Right ventricle myocardium superior (tissue), 1 donor: Measurements from ENCODE around the gene CENPC. TPM values are rescaled to one million over a fixed set of nuclear protein-coding genes. Genes with fewer than 3 reads are reported as not detected.

Experiments used
- ATAC-seq: fragments of 200-7000 bp; cut with Tn5 transposase; one replicate; pipeline ENCODE4 v1.9.1; 2020; ENCODE audit warnings: mild to moderate bottlenecking; ENCODE audit not compliant: poor library complexity
- DNase-seq: peaks from one replicate; pipeline ENCODE4 v3.0.0-alpha.2; 2020
- intact Hi-C: fragments of 100-400 bp; cut with DNase I; formaldehyde crosslinking; loops from one replicate; pipeline ENCODE4 v1.11.2; 2022
- long read RNA-seq: library from polyadenylated mRNA; unstranded; transcript quantifications from one replicate; pipeline ENCODE4 v2.0.0, GENCODE V29; 2021
- total RNA-seq: library from RNA; stranded (reverse); fragmentation: NEBNext Ultra II Directional; extraction: Animal tissue kit (Norgen Biotek cat#: 25700); gene quantifications from one replicate; pipeline ENCODE4 v1.2.1, GENCODE V29; 2021
- donor health status: DM: no; HTN: yes; CAD: no; lungs with severe emphysema.

CENPC gene
- total RNA-seq: 6.9 TPM
- long read RNA-seq, full-length matches to known transcripts: 6 of 9 reads
- long read RNA-seq, partial matches to known transcripts: 2 of 9 reads
- long read RNA-seq, other reads (novel, unspliced or antisense): 1 of 9 reads

DNA sequence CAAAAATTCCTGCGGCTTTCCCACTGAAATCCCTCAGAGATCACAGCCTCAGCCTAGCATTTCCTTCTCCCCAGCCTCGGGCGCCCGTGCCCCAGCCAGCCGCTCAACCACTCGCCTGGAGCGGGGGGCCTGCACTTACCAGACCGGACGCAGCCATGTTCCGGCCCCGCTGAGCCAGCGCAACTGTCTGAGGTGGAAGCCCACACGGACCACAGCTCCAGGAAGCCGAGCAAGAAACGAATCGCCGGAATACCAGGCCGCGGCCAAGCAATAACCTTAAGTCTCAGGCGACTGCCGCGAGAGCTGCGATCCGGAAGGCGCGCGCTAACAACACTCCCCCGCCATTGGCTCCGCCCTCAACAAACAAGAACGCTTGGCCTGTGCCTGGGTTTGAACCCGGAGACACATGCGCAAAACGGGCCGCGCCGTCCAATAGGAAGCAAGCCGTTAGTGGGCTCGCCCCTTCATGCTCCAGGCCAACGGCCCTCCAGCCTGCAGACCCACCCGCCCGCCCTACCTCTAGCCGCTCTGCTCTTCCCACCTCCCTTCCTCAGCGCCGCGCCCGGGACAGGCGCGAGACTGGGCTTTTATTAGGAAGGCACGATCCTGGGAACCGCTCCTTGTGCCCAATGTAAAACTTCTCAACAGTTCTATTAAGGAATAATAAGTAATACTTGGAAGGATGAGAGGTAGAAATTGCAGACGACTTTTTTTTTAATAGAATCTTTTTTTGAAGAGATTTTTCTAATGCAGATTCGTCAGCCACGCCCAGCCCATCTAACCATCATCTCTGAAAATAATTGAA lies at the start of gene CENPC:
TSS of gene CENPC (minus strand) at position 305 of the 805 bp plus-strand sequence. CDS start at position 157, 148 bp downstream.
- ATAC-seq (peak; percentile 100), DNase-seq (peak; percentile 99)
- intact Hi-C loops: loop anchor here (10.0 kb wide), 1 partner anchor 159 kb away; the partner anchor contains the start of gene UBA6

DNA sequence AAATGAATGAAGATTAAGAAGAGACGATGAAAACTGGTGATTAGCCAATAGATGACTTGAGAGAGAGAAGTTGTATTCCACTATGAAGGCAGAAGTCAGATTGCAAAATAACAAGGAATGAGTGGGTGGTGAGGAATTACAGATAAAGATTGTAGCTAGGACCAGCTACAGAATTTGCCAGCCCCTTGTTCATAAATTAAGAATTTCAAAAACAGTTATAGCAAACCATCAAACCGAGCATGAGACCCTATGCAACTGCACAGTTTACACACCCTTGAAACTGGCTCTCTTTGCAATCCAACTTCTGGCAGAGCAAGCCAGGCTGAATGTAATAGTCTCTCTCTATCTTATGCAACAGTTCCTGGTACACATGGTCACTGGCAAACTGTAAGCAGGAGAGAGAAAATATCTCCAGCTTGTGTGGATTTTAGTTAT lies 48.5 kb upstream of the CENPC start:
- ATAC-seq (peak; percentile 85), DNase-seq (no peak)
- intact Hi-C loops: no loop called here

DNA sequence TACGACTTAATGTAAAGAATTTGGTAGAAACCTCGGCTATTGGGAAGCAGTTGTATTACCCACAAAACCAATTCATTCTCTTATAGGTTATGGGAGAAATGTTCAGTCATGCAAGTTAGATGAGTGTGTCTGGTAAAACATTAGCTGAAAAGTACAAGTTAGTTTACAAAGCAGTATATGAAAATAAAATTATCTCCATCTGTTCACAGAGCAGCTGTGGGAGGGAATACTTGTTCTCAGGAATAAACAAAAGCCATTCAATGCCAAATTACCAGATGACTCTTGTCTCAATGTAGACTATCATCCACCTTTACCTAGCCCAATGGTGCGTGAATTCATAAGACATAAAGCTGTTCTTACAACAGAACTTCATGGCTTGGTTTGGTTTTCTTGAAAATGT lies 41.9 kb upstream of the CENPC start:
- intact Hi-C loops: no loop called here
- no peak for ATAC-seq
- DNase-seq: no peak

DNA sequence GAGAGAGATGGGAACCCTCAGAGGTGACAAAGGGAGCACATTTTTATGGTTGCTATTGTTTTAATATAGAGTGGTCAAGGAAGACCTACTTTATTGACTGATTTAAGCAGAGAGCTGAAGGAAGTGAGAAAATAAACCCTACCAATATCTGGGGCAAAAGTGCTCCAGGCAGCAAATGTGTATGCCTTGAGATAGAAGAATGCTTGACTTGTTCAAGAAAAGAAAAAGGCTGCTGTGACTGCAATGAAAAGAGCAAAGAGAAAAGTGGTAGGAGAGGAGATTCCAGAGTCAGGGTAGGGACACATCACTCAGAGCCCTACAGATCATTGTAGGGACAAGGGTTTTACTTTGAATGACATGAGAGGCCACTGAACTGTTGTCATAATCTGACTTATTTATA lies 39.2 kb upstream of the CENPC start:
- no peak for ATAC-seq
- intact Hi-C loops: no loop called here
- DNase-seq: no peak

- intact Hi-C loops: no loop called here
- DNase-seq (no peak), ATAC-seq (no peak)
Observed at GRCh38 chr4:67581913-67582312, 36.6 kb upstream of the CENPC start.

DNA sequence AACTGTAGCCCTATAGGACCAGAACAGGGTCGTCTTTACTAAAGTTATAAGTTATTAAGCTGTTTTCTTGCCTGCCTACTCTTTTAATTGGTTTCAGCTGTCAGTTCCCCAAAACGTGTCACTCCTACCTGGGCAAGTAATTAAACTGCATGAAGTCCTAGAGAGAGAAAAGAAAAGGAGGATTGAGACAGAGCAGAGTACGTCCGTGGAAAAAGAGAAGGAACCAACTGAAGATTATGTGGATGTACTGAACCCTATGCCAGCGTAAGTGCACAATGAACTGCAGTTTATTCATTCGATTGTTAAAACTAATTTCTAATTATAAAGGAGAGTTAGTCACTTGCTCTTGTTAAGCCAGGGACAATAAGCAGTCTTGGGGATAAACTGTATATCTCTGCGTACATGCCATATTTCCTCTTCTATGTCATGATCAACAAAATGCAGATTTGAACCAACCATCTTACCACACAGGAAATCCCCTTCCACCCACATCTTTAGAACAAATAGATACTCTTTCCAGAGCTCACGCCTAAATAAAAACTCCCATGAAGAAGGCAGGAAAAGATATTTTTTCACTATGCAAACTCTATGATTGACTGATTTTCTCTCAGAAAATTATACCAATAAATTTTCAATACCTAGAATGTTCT lies 36.0 kb upstream of the CENPC start:
- no peak for ATAC-seq
- intact Hi-C loops: no loop called here

GRCh38 chr4:67580577-67580976 lies 35.3 kb upstream of the CENPC start:
- intact Hi-C loops: no loop called here
- ATAC-seq: no peak
- DNase-seq: no peak

More for the DNA sequence above, 36.0 kb upstream of the CENPC start:
- DNase-seq: no peak

- ATAC-seq (no peak), DNase-seq (no peak)
- intact Hi-C loops: no loop called here
Observed at GRCh38 chr4:67576538-67576937, 31.2 kb upstream of the CENPC start.

GRCh38 chr4:67576059-67576466 lies 30.8 kb upstream of the CENPC start:
- DNase-seq: no peak
- no peak for ATAC-seq
- intact Hi-C loops: no loop called here

DNA sequence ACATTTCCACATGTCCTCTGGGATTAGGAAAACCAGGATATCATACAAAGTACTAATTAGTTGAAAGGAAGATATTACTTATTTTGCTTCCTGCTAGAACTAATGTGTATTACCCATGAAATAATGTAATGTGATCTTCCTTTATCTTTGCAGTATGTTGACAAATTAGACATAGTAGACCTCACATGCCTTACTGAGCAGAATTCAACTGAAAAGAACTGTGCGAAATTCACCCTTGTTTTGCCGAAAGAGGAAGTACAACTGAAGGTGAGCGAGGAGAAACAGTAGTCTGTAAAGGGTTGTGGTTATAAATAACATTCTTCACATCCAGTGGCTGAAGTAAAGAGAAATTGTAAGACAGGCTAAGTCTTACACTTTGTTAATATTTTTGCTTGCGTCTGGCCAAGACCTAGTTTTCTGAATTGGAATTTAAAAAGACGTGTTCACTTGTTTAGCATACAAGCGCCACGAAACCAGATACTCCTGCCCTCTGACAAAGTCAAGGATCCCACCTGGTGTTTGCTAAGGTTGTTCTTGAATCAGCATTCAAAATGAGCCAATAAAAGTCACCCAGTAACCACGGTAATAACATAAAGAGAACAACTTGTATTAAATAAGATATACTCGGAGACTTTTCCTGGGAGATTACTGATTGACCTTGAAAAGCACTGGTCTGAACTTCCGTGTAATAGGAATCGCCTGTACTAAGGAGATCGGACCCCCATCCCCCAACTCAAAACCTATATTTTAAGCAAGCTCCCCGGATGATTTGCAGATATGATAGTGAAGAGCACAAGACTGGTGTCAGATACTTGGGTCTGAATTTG lies 30.1 kb upstream of the CENPC start:
- DNase-seq: no peak
- ATAC-seq: no peak
- intact Hi-C loops: no loop called here

DNA sequence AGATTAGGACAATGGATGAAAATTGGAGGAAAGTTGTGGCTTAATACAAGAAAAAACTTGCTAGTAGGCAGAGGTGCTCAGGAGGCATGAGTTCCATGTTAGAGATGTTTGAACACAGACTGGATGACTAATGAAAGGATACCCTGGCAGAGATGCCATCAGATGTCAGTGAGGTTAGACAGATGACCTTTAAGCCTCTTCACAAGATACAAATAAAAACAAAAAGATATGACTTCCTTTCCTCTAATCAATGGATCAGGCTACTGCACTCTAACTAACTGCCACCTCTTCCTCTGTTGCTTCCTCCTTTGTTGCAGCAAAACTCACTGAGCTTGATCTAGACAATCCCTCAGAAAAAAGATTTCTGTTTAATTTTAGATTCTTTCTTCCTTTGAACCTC lies 27.9 kb upstream of the CENPC start:
- ATAC-seq (no peak), DNase-seq (no peak)
- intact Hi-C loops: no loop called here

DNA sequence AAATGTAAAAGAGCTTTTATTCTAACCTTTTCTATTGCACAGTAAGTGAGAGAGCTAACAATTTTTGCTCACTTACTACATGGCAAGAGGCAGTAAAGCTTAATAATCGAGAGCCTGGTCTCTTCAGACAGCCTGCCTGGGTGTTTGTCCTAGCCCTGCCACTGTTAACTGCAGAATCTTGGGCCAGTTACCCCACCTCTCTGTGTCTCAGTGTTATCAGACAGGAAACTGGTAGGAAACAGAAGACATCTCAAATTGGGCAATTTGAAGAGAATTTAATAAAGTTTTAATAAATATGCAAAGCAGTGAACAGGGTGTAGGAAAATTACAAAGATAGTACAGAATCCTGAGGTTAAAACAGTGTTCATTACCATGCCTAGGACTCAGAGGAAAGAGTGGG lies 26.7 kb upstream of the CENPC start:
- DNase-seq: no peak
- ATAC-seq: no peak
- intact Hi-C loops: no loop called here

GRCh38 chr4:67570537-67570936 lies 25.2 kb upstream of the CENPC start:
- no peak for DNase-seq
- no peak for ATAC-seq
- intact Hi-C loops: no loop called here

DNA sequence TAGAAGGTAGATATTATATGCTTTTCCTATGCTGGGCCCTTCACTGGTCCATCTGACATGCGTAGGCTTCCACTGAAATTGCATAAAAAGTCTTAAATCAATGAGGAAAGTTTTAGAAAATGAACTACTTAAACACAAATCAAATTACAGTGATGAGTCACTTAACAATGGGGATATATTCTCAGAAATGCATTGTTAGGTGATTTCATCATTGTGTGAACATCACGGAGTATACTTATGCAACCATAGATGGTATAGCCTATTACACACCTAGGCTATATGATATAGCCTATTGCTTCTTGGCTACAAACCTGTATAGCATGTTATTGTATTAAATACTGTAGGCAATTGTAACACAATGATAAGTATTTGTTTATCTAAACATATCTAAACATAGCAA lies 23.5 kb upstream of the CENPC start:
- intact Hi-C loops: no loop called here
- ATAC-seq (no peak), DNase-seq (no peak)

DNA sequence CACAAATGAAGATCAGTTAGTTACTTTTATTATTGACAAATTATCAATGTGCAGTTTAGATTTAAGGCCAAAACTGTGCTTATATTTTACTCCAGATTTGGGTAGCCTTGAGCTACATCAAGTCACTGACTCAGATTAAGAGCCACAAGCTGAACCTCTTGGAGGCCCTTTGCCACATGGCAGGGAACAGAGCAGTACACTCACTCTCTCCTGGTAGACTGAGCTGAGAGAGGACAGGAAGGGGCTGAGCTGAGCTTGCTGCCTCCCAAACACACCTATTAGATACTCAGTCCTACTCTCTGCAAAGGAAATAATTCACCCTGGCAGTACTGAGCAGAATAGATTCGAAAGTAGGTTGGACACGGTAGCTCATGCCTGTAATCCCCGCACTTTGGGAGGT lies 21.0 kb upstream of the CENPC start:
- DNase-seq: no peak

DNA sequence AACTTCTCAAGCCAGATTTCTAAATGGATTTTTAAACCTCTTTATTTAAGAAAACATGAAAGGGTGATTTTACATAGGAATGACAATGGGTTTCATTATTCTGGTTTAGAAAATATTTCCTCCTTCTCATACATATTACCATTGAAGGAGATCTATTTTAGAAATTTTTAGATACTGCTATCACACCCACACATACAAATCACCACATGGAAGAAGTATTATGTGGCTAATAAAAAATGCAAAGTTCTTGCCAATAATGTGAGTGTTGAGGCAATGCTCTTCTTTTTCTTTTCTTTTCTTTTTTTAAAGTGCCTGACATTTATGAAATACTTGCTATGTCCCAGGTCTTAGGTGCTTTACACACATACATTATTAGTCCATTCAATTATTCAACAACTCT lies 20.0 kb upstream of the CENPC start:
- intact Hi-C loops: no loop called here
- DNase-seq (no peak), ATAC-seq (no peak)

More for the DNA sequence above, 21.0 kb upstream of the CENPC start:
- intact Hi-C loops: no loop called here
- ATAC-seq: no peak

DNA sequence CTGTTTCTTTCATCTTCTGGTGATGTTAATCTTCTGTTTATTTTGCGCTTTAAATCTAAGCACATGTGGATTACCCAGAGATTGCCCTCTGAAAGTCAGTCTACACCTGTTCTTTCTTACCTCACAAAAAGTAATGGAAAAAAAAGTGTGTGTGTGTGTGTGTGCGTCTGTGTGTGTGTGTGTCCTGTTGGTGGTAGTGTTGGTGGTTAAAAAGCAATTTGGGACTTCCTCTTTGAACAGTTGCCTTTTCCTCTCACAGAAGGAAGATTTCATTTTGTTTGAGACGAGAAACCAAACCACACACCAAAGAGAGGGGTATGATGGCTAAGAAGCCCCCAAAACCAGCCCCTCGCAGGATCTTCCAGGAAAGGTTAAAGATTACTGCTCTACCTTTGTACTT lies 13.2 kb upstream of the CENPC start, which contains the start of gene STAP1:
TSS of gene STAP1 (plus strand) at position 235 of the 400 bp plus-strand sequence. CDS start at position 318, 83 bp downstream.
- ATAC-seq (no peak), DNase-seq (no peak)
- intact Hi-C loops: no loop called here

- intact Hi-C loops: no loop called here
- DNase-seq (no peak), ATAC-seq (no peak)
Observed at GRCh38 chr4:67556436-67556835, 11.1 kb upstream of the CENPC start.

DNA sequence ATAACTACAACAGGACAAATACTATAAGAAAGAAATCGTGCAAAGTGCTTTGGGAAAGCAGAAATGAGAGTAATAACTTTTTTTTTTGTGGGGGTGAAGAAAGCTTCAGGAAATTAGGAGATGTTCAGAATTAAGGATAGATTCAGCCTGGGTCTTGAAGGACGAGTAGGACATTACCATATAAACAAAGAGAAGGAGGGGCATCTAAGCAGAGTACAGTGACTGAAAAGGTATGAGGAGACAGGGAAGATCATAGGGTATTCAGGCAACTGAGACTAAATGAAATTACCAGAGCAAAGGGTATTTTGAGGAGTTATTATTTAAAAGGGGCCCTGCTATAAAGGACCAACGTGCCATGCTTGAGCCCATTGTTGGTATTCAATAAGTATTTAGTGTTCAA lies 10.1 kb upstream of the CENPC start:
- intact Hi-C loops: no loop called here
- DNase-seq (no peak), ATAC-seq (no peak)
